Esophagus (tissue), 2 donors: ENCODE data around the gene OSTN. TPM values are rescaled to one million over a fixed set of nuclear protein-coding genes. Genes with fewer than 3 reads are reported as not detected.

Experiments used
- H3K27ac ChIP-seq, 2 donors: one replicate each; pipeline ENCODE4 v1.5.1; 2013; ENCODE audit warnings: low read depth in 2 of 2, mild to moderate bottlenecking in 2 of 2, inconsistent platforms in 1 of 2, low read length in 1 of 2, moderate library complexity in 1 of 2
- H3K27me3 ChIP-seq, 2 donors: one replicate each; pipeline ENCODE4 v1.6.1; 2013; ENCODE audit warnings: low read length in 2 of 2, control low read depth in 1 of 2, mild to moderate bottlenecking in 1 of 2; ENCODE audit not compliant: insufficient read depth in 2 of 2, control insufficient read depth in 1 of 2
- H3K36me3 ChIP-seq, 2 donors: one replicate each; pipeline ENCODE4 v1.6.1; 2013; ENCODE audit warnings: low read length in 1 of 2; ENCODE audit not compliant: control insufficient read depth in 2 of 2, insufficient read depth in 2 of 2
- H3K4me1 ChIP-seq, 2 donors: one replicate each; pipeline ENCODE4 v1.6.1; 2013; ENCODE audit warnings: low read length in 1 of 2; ENCODE audit not compliant: control insufficient read depth in 2 of 2, insufficient read depth in 2 of 2
- H3K4me3 ChIP-seq, 2 donors: one replicate each; pipeline ENCODE4 v1.5.1; 2013; ENCODE audit warnings: low read length in 2 of 2, mild to moderate bottlenecking in 2 of 2, low read depth in 1 of 2, moderate library complexity in 1 of 2
- H3K9me3 ChIP-seq, 2 donors: one replicate each; pipeline ENCODE4 v1.6.1; 2013; ENCODE audit warnings: mild to moderate bottlenecking in 2 of 2, low read depth in 1 of 2, low read length in 1 of 2, moderate library complexity in 1 of 2; ENCODE audit not compliant: control insufficient read depth in 2 of 2, insufficient read depth in 1 of 2
- WGBS, 2 donors: extraction: QIAGEN DNeasy Blood & Tissue Kit; methylation state at CpG; one replicate each; pipeline ENCODE4 v1.1.7; 2013; 5-methylcytosine and 5-hydroxymethylcytosine counted together
- polyA plus RNA-seq, 2 donors: library from polyadenylated mRNA; stranded (reverse); fragments of 200-250 nt; gene quantifications; one replicate each; pipeline ENCODE4 v1.2.3, GENCODE V29; 2013
- donor health status: healthy with polysubstance abuse.
- donor health status: Bipolar disorder and iron deficiency.

Gene OSTN
- polyA plus RNA-seq, 2 donors: not detected

- H3K27ac ChIP-seq: no peak overlapping the region
- 77 to 84% methylated on average over 5 of the region's 5 CpGs for WGBS, 2 donors
- H3K36me3 ChIP-seq: peaks cover 0 to 3% of the 10 kb centered on the region in 2 donors
- no peak overlapping the region for H3K4me3 ChIP-seq
- H3K9me3 ChIP-seq: no peaks in the 10 kb centered on the region
- H3K4me1 ChIP-seq: no peaks in the 10 kb centered on the region
- H3K27me3 ChIP-seq: no peaks in the 10 kb centered on the region
Observed at GRCh38 chr3:191220908-191221307, 21.9 kb downstream of the OSTN start.

GRCh38 chr3:191221638-191222037, 22.6 kb downstream of the OSTN start:
- Histone ChIP-seq H3K4me1 (no peaks in the 10 kb centered on the region), H3K27me3 (no peaks in the 10 kb centered on the region), H3K9me3 (no peaks in the 10 kb centered on the region), H3K27ac (no peak overlapping the region), H3K4me3 (no peak overlapping the region), H3K36me3 (no peaks in the 10 kb centered on the region)
- 88 to 99% methylated on average over 1 of the region's 1 CpG for WGBS, 2 donors

- H3K27me3 ChIP-seq: no peaks in the 10 kb centered on the region
- H3K27ac ChIP-seq: no peak overlapping the region
- H3K4me1 ChIP-seq: no peaks in the 10 kb centered on the region
- H3K36me3 ChIP-seq: no peaks in the 10 kb centered on the region
- no peaks in the 10 kb centered on the region for H3K9me3 ChIP-seq
- no peak overlapping the region for H3K4me3 ChIP-seq
- WGBS, 2 donors: 65 to 67% methylated on average over 5 of the region's 5 CpGs
Observed at GRCh38 chr3:191227541-191227940, 28.5 kb downstream of the OSTN start.

- no peaks in the 10 kb centered on the region for H3K9me3 ChIP-seq
- H3K27ac ChIP-seq: no peak overlapping the region
- 92 to 95% methylated on average over 9 of the region's 9 CpGs for WGBS, 2 donors
- no peaks in the 10 kb centered on the region for H3K36me3 ChIP-seq
- H3K4me3 ChIP-seq: no peak overlapping the region
- H3K27me3 ChIP-seq: no peaks in the 10 kb centered on the region
- H3K4me1 ChIP-seq: no peaks in the 10 kb centered on the region
Observed at GRCh38 chr3:191234216-191234615, 35.2 kb downstream of the OSTN start.

- WGBS, 2 donors: 56 to 75% methylated on average over 4 of the region's 4 CpGs
- H3K27ac ChIP-seq: no peak overlapping the region
Observed at GRCh38 chr3:191235331-191236314, 36.6 kb downstream of the OSTN start.

GRCh38 chr3:191236646-191237045, 37.6 kb downstream of the OSTN start:
- Histone ChIP-seq H3K36me3 (no peaks in the 10 kb centered on the region), H3K27me3 (no peaks in the 10 kb centered on the region), H3K4me1 (no peaks in the 10 kb centered on the region), H3K4me3 (no peak overlapping the region), H3K27ac (no peak overlapping the region), H3K9me3 (no peaks in the 10 kb centered on the region)
- WGBS, 2 donors: 69 to 74% methylated on average over 3 of the region's 3 CpGs

More at GRCh38 chr3:191235331-191236314, 36.6 kb downstream of the OSTN start:
- Histone ChIP-seq H3K4me1 (no peaks in the 10 kb centered on the region), H3K4me3 (no peak overlapping the region), H3K36me3 (no peaks in the 10 kb centered on the region), H3K9me3 (no peaks in the 10 kb centered on the region), H3K27me3 (no peaks in the 10 kb centered on the region)

- Histone ChIP-seq H3K27ac (no peak overlapping the region), H3K27me3 (no peaks in the 10 kb centered on the region), H3K4me1 (no peaks in the 10 kb centered on the region), H3K36me3 (no peaks in the 10 kb centered on the region), H3K4me3 (no peak overlapping the region), H3K9me3 (no peaks in the 10 kb centered on the region)
- 80 to 86% methylated on average over 5 of the region's 5 CpGs for WGBS, 2 donors
Observed at GRCh38 chr3:191237047-191237882, 38.2 kb downstream of the OSTN start.

- 42 to 54% methylated on average over 4 of the region's 4 CpGs for WGBS, 2 donors
- H3K4me3 ChIP-seq: no peak overlapping the region
- no peaks in the 10 kb centered on the region for H3K9me3 ChIP-seq
- H3K27me3 ChIP-seq: no peaks in the 10 kb centered on the region
- no peaks in the 10 kb centered on the region for H3K36me3 ChIP-seq
- no peaks in the 10 kb centered on the region for H3K4me1 ChIP-seq
- no peak overlapping the region for H3K27ac ChIP-seq
Observed at GRCh38 chr3:191238321-191238817, 39.3 kb downstream of the OSTN start.

- Histone ChIP-seq H3K4me3 (no peak overlapping the region), H3K27me3 (no peaks in the 10 kb centered on the region), H3K36me3 (no peaks in the 10 kb centered on the region), H3K4me1 (no peaks in the 10 kb centered on the region), H3K27ac (no peak overlapping the region), H3K9me3 (no peaks in the 10 kb centered on the region)
- WGBS, 2 donors: 38 to 62% methylated on average over 1 of the region's 1 CpG
Observed at GRCh38 chr3:191239407-191240031, 40.5 kb downstream of the OSTN start.
